Measurements from ENCODE around the gene SEL1L3. TPM values are rescaled to one million over a fixed set of nuclear protein-coding genes. Genes with fewer than 3 reads are reported as not detected.

The SEL1L3 gene
- total RNA-seq, 1 donor from 2014 or later = 8.3 TPM

GRCh38 chr4:25713812-25714211 lies 149.0 kb downstream of the SEL1L3 start:
- intact Hi-C loops (cut with DNase I) = no loop called here
- DNase-seq (ENCODE audit: extremely low spot score in 2 of 2) = no peak
- no peaks in the 10 kb centered on the region for H3K9me3 ChIP-seq
- no peak overlapping the region for H3K27ac ChIP-seq
- H3K4me3 ChIP-seq = no peak overlapping the region
- TF ChIP-seq POLR2AphosphoS5 (IDR thresholded peaks at IDR 0.05; ENCODE audit: insufficient read depth in 1 of 2, low read depth in 1 of 2) (no peak), POLR2A (IDR thresholded peaks at IDR 0.05) (no peak), CTCF (IDR thresholded peaks at IDR 0.05) (no peak)
- H3K36me3 ChIP-seq = no peaks in the 10 kb centered on the region
- H3K4me1 ChIP-seq = no peaks in the 10 kb centered on the region
- no peaks in the 10 kb centered on the region for H3K27me3 ChIP-seq

- Histone ChIP-seq H3K4me1 (no peaks in the 10 kb centered on the region), H3K4me3 (no peak overlapping the region), H3K27ac (no peak overlapping the region), H3K9me3 (no peaks in the 10 kb centered on the region), H3K27me3 (no peaks in the 10 kb centered on the region), H3K36me3 (no peaks in the 10 kb centered on the region)
- intact Hi-C loops (cut with DNase I) = no loop called here
- no peak for DNase-seq (ENCODE audit: extremely low spot score in 2 of 2)
- TF ChIP-seq CTCF (IDR thresholded peaks at IDR 0.05) = no peak
- no peak for TF ChIP-seq POLR2AphosphoS5 (IDR thresholded peaks at IDR 0.05; ENCODE audit: insufficient read depth in 1 of 2, low read depth in 1 of 2)
- no peak for TF ChIP-seq POLR2A (IDR thresholded peaks at IDR 0.05)
Observed at GRCh38 chr4:25712611-25713010, 150.2 kb downstream of the SEL1L3 start.

GRCh38 chr4:25710637-25711036 lies 152.2 kb downstream of the SEL1L3 start:
- Histone ChIP-seq H3K4me3 (no peak overlapping the region), H3K27ac (no peak overlapping the region), H3K27me3 (no peaks in the 10 kb centered on the region), H3K9me3 (no peaks in the 10 kb centered on the region), H3K36me3 (no peaks in the 10 kb centered on the region), H3K4me1 (no peaks in the 10 kb centered on the region)
- DNase-seq (ENCODE audit: extremely low spot score in 2 of 2) = no peak
- no peak for TF ChIP-seq CTCF (IDR thresholded peaks at IDR 0.05)
- no peak for TF ChIP-seq POLR2AphosphoS5 (IDR thresholded peaks at IDR 0.05; ENCODE audit: insufficient read depth in 1 of 2, low read depth in 1 of 2)
- no peak for TF ChIP-seq POLR2A (IDR thresholded peaks at IDR 0.05)
- intact Hi-C loops (cut with DNase I) = no loop called here

GRCh38 chr4:25704516-25704915 lies 158.3 kb downstream of the SEL1L3 start:
- Histone ChIP-seq H3K4me3 (no peak overlapping the region), H3K9me3 (no peaks in the 10 kb centered on the region), H3K27me3 (no peaks in the 10 kb centered on the region), H3K27ac (no peak overlapping the region), H3K4me1 (no peaks in the 10 kb centered on the region), H3K36me3 (no peaks in the 10 kb centered on the region)
- intact Hi-C loops (cut with DNase I) = no loop called here
- DNase-seq (ENCODE audit: extremely low spot score in 2 of 2) = no peak
- TF ChIP-seq CTCF (IDR thresholded peaks at IDR 0.05) = no peak
- no peak for TF ChIP-seq POLR2AphosphoS5 (IDR thresholded peaks at IDR 0.05; ENCODE audit: insufficient read depth in 1 of 2, low read depth in 1 of 2)
- no peak for TF ChIP-seq POLR2A (IDR thresholded peaks at IDR 0.05)

- no peak for TF ChIP-seq POLR2AphosphoS5 (IDR thresholded peaks at IDR 0.05; ENCODE audit: insufficient read depth in 1 of 2, low read depth in 1 of 2)
- TF ChIP-seq CTCF (IDR thresholded peaks at IDR 0.05) = no peak
- no peaks in the 10 kb centered on the region for H3K9me3 ChIP-seq
- H3K27me3 ChIP-seq = no peaks in the 10 kb centered on the region
- intact Hi-C loops (cut with DNase I) = no loop called here
- H3K27ac ChIP-seq = no peak overlapping the region
- no peaks in the 10 kb centered on the region for H3K4me1 ChIP-seq
- H3K36me3 ChIP-seq = no peaks in the 10 kb centered on the region
- H3K4me3 ChIP-seq = no peak overlapping the region
- DNase-seq (ENCODE audit: extremely low spot score in 2 of 2) = no peak
Observed at GRCh38 chr4:25703731-25704388, 158.9 kb downstream of the SEL1L3 start.
